IMR-90 (cell line): Measurements from ENCODE around the gene OPCML. TPM values are rescaled to one million over a fixed set of nuclear protein-coding genes. Genes with fewer than 3 reads are reported as not detected.

Experiments
- ATAC-seq: fragments of 200-7000 bp; cut with Tn5 transposase; 2 replicates; pipeline ENCODE4 v1.9.1; 2020; ENCODE audit warnings: low read depth, mild to moderate bottlenecking, moderate library complexity
- BruUV-seq: library from RNA; stranded (reverse); fragments of 400-500 nt; replicated peaks from 2 replicates; lab custom pipeline; 2021; lab: Mats Ljungman, UMichigan
- CTCF ChIA-PET: fragments of 300-600 bp; formaldehyde crosslinking; extraction: SDS; loops from one replicate; lab custom pipeline; 2021; ENCODE audit warnings: antibody characterized with exemption; lab: Yijun Ruan, JAX
- POLR2A ChIA-PET: fragments of 300-600 bp; sonication (Branson Sonifier 250); formaldehyde crosslinking; loops from one replicate; lab custom pipeline; 2022; ENCODE audit warnings: antibody characterized with exemption; ENCODE audit not compliant: unreplicated experiment; lab: Charles Lee
- DNase-seq: peaks from one replicate; pipeline ENCODE4 v3.0.0; 2013
- H2AFZ ChIP-seq: replicated peaks from 2 replicates; pipeline ENCODE3; 2013; ENCODE audit warnings: low read length, mild to moderate bottlenecking; ENCODE audit not compliant: poor library complexity
- H2AK5ac ChIP-seq: 2 replicates; pipeline ENCODE4 v1.6.1; 2013; ENCODE audit warnings: low read depth, low read length, inconsistent platforms
- H2AK9ac ChIP-seq: replicated peaks from 2 replicates; pipeline ENCODE3; 2013; ENCODE audit warnings: mild to moderate bottlenecking, low read depth, low read length, moderate library complexity; ENCODE audit not compliant: poor library complexity
- H2BK120ac ChIP-seq: 2 replicates; pipeline ENCODE4 v1.6.1; 2013; ENCODE audit warnings: low read depth, low read length, inconsistent platforms
- H2BK15ac ChIP-seq: 3 replicates; pipeline ENCODE4 v1.6.1; 2013; ENCODE audit warnings: low read depth, low read length, inconsistent platforms
- H2BK20ac ChIP-seq: 2 replicates; pipeline ENCODE4 v1.6.1; 2013; ENCODE audit warnings: low read depth, mild to moderate bottlenecking, inconsistent platforms, low read length, moderate library complexity
- H2BK5ac ChIP-seq: 2 replicates; pipeline ENCODE4 v1.6.1; 2013; ENCODE audit warnings: mild to moderate bottlenecking, low read depth, low read length, inconsistent platforms; ENCODE audit not compliant: poor library complexity, severe bottlenecking
- H3K14ac ChIP-seq: replicated peaks from 2 replicates; pipeline ENCODE4 v1.6.1; 2013; ENCODE audit warnings: low read depth, low read length, inconsistent platforms
- H3K18ac ChIP-seq: 2 replicates; pipeline ENCODE4 v1.6.1; 2013; ENCODE audit warnings: low read depth, low read length, control low read depth
- H3K23ac ChIP-seq: 2 replicates; pipeline ENCODE4 v1.6.1; 2013; ENCODE audit warnings: low read depth, low read length, inconsistent platforms
- H3K27ac ChIP-seq: 2 replicates; pipeline ENCODE4 v1.5.1; 2013; ENCODE audit warnings: mild to moderate bottlenecking, control low read depth, low read length; ENCODE audit not compliant: insufficient read depth
- H3K27me3 ChIP-seq: 2 replicates; pipeline ENCODE4 v1.6.1; 2013; ENCODE audit warnings: low read length; ENCODE audit not compliant: control insufficient read depth, insufficient read depth
- H3K36me3 ChIP-seq: 2 replicates; pipeline ENCODE4 v1.6.1; 2013; ENCODE audit warnings: low read length, mixed read lengths; ENCODE audit not compliant: control insufficient read depth, insufficient read depth
- H3K4ac ChIP-seq: 2 replicates; pipeline ENCODE4 v1.6.1; 2013; ENCODE audit warnings: low read depth, low read length, inconsistent platforms
- H3K4me1 ChIP-seq: 2 replicates; pipeline ENCODE4 v1.6.1; 2013; ENCODE audit warnings: low read length, mixed read lengths; ENCODE audit not compliant: control insufficient read depth, insufficient read depth
- H3K4me2 ChIP-seq: 2 replicates; pipeline ENCODE4 v1.6.1; 2013; ENCODE audit warnings: low read depth, mild to moderate bottlenecking, control low read depth, low read length, moderate library complexity
- H3K4me3 ChIP-seq: 2 replicates; pipeline ENCODE4 v1.5.1; 2013; ENCODE audit warnings: low read depth, mild to moderate bottlenecking, control low read depth, low read length, moderate library complexity; ENCODE audit not compliant: insufficient read depth
- H3K56ac ChIP-seq: 2 replicates; pipeline ENCODE4 v1.6.1; 2013; ENCODE audit warnings: low read length, inconsistent platforms; ENCODE audit not compliant: insufficient read depth; ENCODE audit errors: extremely low read depth
- H3K79me1 ChIP-seq, 2 experiments: 2 replicates each; pipeline ENCODE4 v1.6.1; 2013; ENCODE audit warnings: low read length in 2 of 2, inconsistent platforms in 1 of 2, low read depth in 1 of 2
- H3K9ac ChIP-seq: 2 replicates; pipeline ENCODE4 v1.6.1; 2013; ENCODE audit warnings: low read depth, low read length, control low read depth
- H3K9me1 ChIP-seq: 2 replicates; pipeline ENCODE4 v1.6.1; 2013; ENCODE audit warnings: low read length, inconsistent platforms; ENCODE audit not compliant: insufficient read depth
- H3K9me3 ChIP-seq: 2 replicates; pipeline ENCODE4 v1.6.1; 2013; ENCODE audit warnings: low read length; ENCODE audit not compliant: control insufficient read depth, insufficient read depth
- H4K20me1 ChIP-seq: 2 replicates; pipeline ENCODE4 v1.6.1; 2013; ENCODE audit warnings: low read length, inconsistent platforms; ENCODE audit not compliant: insufficient read depth
- H4K5ac ChIP-seq: 2 replicates; pipeline ENCODE4 v1.6.1; 2013; ENCODE audit warnings: mild to moderate bottlenecking, low read depth, low read length, control low read depth
- H4K8ac ChIP-seq, 2 experiments: 2 replicates each; pipeline ENCODE4 v1.6.1; 2013; ENCODE audit warnings: low read depth in 2 of 2, low read length in 2 of 2, control low read depth in 1 of 2, inconsistent platforms in 1 of 2
- H4K91ac ChIP-seq: 2 replicates; pipeline ENCODE4 v1.6.1; 2013; ENCODE audit warnings: low read depth, low read length, inconsistent platforms; ENCODE audit not compliant: insufficient read depth
- BHLHE40 ChIP-seq: fragments of 150-350 bp; IDR thresholded peaks from 2 replicates; pipeline ENCODE4 v1.6.1; 2016; ENCODE audit warnings: mild to moderate bottlenecking, low read depth, low read length
- CEBPB ChIP-seq: IDR thresholded peaks from 2 replicates; pipeline ENCODE4 v1.6.1; 2012; ENCODE audit warnings: low read depth, low read length, improper control_type of control experiment
- CHD1 ChIP-seq: IDR thresholded peaks from 2 replicates; pipeline ENCODE4 v1.6.1; 2012; ENCODE audit warnings: low read depth, low read length, improper control_type of control experiment
- CTCF ChIP-seq: conservative IDR thresholded peaks from 2 replicates; pipeline ENCODE4 v1.5.1; 2012; ENCODE audit warnings: mild to moderate bottlenecking, low read depth, low read length, improper control_type of control experiment
- FOS ChIP-seq: fragments of 150-350 bp; IDR thresholded peaks from 2 replicates; pipeline ENCODE4 v1.6.1; 2016; ENCODE audit warnings: low read depth, low read length
- MAFK ChIP-seq: IDR thresholded peaks from 2 replicates; pipeline ENCODE4 v1.6.1; 2012; ENCODE audit warnings: low read depth, low read length, improper control_type of control experiment
- MAZ ChIP-seq: IDR thresholded peaks from 2 replicates; pipeline ENCODE4 v1.6.1; 2012; ENCODE audit warnings: low read depth, mild to moderate bottlenecking, low read length, improper control_type of control experiment, moderate library complexity, borderline replicate concordance
- MXI1 ChIP-seq: IDR thresholded peaks from 2 replicates; pipeline ENCODE4 v1.6.1; 2012; ENCODE audit warnings: low read depth, mild to moderate bottlenecking, low read length, moderate library complexity, borderline replicate concordance
- NFE2L2 ChIP-seq: fragments of 150-350 bp; IDR thresholded peaks from 2 replicates; pipeline ENCODE4 v1.6.1; 2016; ENCODE audit warnings: low read depth, mild to moderate bottlenecking, low read length
- POLR2A ChIP-seq: IDR thresholded peaks from 2 replicates; pipeline ENCODE4 v1.6.1; 2012; ENCODE audit warnings: mild to moderate bottlenecking, low read depth, low read length
- RAD21 ChIP-seq: IDR thresholded peaks from 2 replicates; pipeline ENCODE4 v1.6.1; 2012; ENCODE audit warnings: low read length, improper control_type of control experiment
- RCOR1 ChIP-seq: IDR thresholded peaks from 2 replicates; pipeline ENCODE4 v1.6.1; 2012; ENCODE audit warnings: mild to moderate bottlenecking, low read length, improper control_type of control experiment; ENCODE audit not compliant: insufficient replicate concordance
- RFX5 ChIP-seq: IDR thresholded peaks from 2 replicates; pipeline ENCODE4 v1.8.0; 2012; ENCODE audit warnings: low read depth, mild to moderate bottlenecking, low read length, moderate library complexity
- SMC3 ChIP-seq: fragments of 150-350 bp; IDR thresholded peaks from 2 replicates; pipeline ENCODE4 v1.6.1; 2016; ENCODE audit warnings: low read depth, mild to moderate bottlenecking, antibody characterized with exemption, low read length, moderate library complexity
- USF2 ChIP-seq: fragments of 150-350 bp; IDR thresholded peaks from 2 replicates; pipeline ENCODE4 v1.6.1; 2017; ENCODE audit warnings: mild to moderate bottlenecking, antibody characterized with exemption, low read length, low read depth
- WGBS, 2 experiments: methylation state at CpG; one replicate each; pipeline versions ENCODE4 v1.1.5 to v1.1.7; 2013; ENCODE audit warnings: missing lambda C conversion rate in 2 of 2; ENCODE audit not compliant: insufficient read length in 1 of 2; ENCODE audit errors: extremely low coverage in 2 of 2; 5-methylcytosine and 5-hydroxymethylcytosine counted together
- dilution Hi-C: fragments of 300-500 bp; cut with HindIII; formaldehyde crosslinking; loops from one replicate; pipeline ENCODE4 v1.14.3; 2018; ENCODE audit warnings: low sequenced_read_pairs; ENCODE audit not compliant: unreplicated experiment
- in situ Hi-C: fragments of 300-500 bp; cut with MboI; formaldehyde crosslinking; loops from 3 replicates; pipeline ENCODE4 v1.14.3; 2019; ENCODE audit warnings: low sequenced_read_pairs, inconsistent platforms, mixed read lengths
- intact Hi-C: fragments of 100-400 bp; cut with micrococcal nuclease; formaldehyde crosslinking; loops from 2 replicates; pipeline ENCODE4 v1.10.0; 2022
- polyA plus RNA-seq, 3 experiments: library from polyadenylated mRNA; depleted of rRNA; stranded (reverse); fragments of >200 nt; gene quantifications; 2 replicates each; pipeline ENCODE4 v1.2.3, GENCODE V29; 2012; ENCODE audit warnings: low replicate concordance in 1 of 3
- total RNA-seq: library from RNA; depleted of rRNA; stranded (reverse); fragments of >200 nt; gene quantifications from 2 replicates; pipeline ENCODE4 v1.2.3, GENCODE V29; 2012
- TF ChIP-seq, protein P1 (sequence below): fragments of 150-350 bp; IDR thresholded peaks from 2 replicates; pipeline ENCODE4 v1.6.1; 2016; ENCODE audit warnings: low read depth, mild to moderate bottlenecking, low read length, moderate library complexity, borderline replicate concordance

Gene OPCML
- total and polyA plus RNA-seq, 2 of the 4 experiments (the other 2 are of a cell fraction) = under 0.01 to 2.6 TPM

- DNase-seq (no peak), ATAC-seq (no peak)
- Histone ChIP-seq H2BK5ac (no peak overlapping the region), H3K18ac (no peak overlapping the region), H4K91ac (no peak overlapping the region), H3K14ac (no peak overlapping the region), H2BK15ac (no peak overlapping the region), H2AFZ (no peak overlapping the region), H2BK120ac (no peak overlapping the region), H2AK9ac (no peak overlapping the region), H3K79me1 (no peaks in the 10 kb centered on the region), H3K23ac (no peak overlapping the region), H3K36me3 (no peaks in the 10 kb centered on the region), H3K4me3 (no peak overlapping the region), H3K9me1 (no peaks in the 10 kb centered on the region), H4K5ac (no peak overlapping the region), H3K27me3 (no peaks in the 10 kb centered on the region), H2BK20ac (no peak overlapping the region), H3K4ac (no peak overlapping the region), H4K8ac (no peak overlapping the region), H2AK5ac (no peak overlapping the region), H3K9ac (no peak overlapping the region), H3K4me1 (no peaks in the 10 kb centered on the region), H4K20me1 (no peaks in the 10 kb centered on the region), H3K9me3 (no peaks in the 10 kb centered on the region; the same call in 1 of the 2 replicates), H3K27ac (no peak overlapping the region), H3K56ac (no peak overlapping the region), H3K4me2 (no peak overlapping the region)
- ChIA-PET CTCF (no interaction called here), POLR2A (no interaction called here)
- intact Hi-C loops (loop anchor here (10.0 kb wide), 1 partner anchor 236 kb away; no protein-coding TSS in a partner anchor), in situ Hi-C loops (no loop called here), dilution Hi-C loops (no loop called here)
- WGBS, 2 experiments = 67% methylated on average over 3 of the region's 7 CpGs; no CpG with 5 or more reads in 1 of the 2 experiments
- no TSS peak for BruUV-seq
- TF ChIP-seq MXI1 (no peak), CHD1 (no peak), POLR2A (no peak), CTCF (no peak), FOS (no peak), CEBPB (no peak), RFX5 (no peak), SMC3 (no peak), MAFK (no peak), USF2 (no peak), RAD21 (no peak), NFE2L2 (no peak), RCOR1 (no peak), BHLHE40 (no peak), MAZ (no peak)
- TF ChIP-seq, protein P1, sequence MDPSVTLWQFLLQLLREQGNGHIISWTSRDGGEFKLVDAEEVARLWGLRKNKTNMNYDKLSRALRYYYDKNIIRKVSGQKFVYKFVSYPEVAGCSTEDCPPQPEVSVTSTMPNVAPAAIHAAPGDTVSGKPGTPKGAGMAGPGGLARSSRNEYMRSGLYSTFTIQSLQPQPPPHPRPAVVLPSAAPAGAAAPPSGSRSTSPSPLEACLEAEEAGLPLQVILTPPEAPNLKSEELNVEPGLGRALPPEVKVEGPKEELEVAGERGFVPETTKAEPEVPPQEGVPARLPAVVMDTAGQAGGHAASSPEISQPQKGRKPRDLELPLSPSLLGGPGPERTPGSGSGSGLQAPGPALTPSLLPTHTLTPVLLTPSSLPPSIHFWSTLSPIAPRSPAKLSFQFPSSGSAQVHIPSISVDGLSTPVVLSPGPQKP = no peak
These were observed 983.3 kb downstream of the OPCML start for GRCh38 chr11:132549001-132549400.
